Right lobe of liver (tissue), 4 donors: ENCODE data around the gene CSF1.

Experiments used
- POLR2A ChIP-seq: fragments of 450-650 bp; IDR thresholded peaks from one replicate; pipeline ENCODE4 v1.6.1; 2017; ENCODE audit warnings: antibody characterized with exemption, mild to moderate bottlenecking
- TF ChIP-seq, protein P1 (sequence below), 4 donors: fragments of 200-600 bp in 3 of 4; fragments of 450-650 bp in 1 of 4; IDR thresholded peaks; one replicate each; pipeline versions ENCODE4 v1.5.1 to v1.8.0; 2016 to 2022; ENCODE audit warnings: antibody characterized with exemption in 4 of 4, mild to moderate bottlenecking in 2 of 4
- donor health status: DM: no; HTN: no; CAD: no.
- donor health status: DM: no; HTN: no; CAD: no.
- donor health status: DM: no; HTN: yes; CAD: no.

DNA sequence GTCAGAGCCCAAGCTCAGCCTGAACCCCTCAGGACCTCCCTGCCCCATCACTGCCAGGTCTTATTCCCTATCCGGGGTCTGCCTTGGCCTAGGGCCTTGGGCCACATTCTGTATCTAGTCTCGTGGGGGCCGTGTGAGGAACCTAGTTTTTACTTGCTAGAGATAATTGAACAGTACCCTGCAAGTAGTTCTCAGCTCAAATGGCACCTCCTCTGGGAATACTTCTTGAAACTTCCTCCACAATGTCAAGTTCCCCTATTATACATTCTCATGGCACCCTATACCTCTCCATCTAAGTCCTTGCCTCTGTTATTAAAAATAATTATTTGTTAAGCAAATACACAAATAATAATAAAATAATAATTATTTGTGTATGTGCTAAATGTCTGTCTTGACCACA is 32.9 kb upstream of the CSF1 start:
- TF ChIP-seq, protein P1, sequence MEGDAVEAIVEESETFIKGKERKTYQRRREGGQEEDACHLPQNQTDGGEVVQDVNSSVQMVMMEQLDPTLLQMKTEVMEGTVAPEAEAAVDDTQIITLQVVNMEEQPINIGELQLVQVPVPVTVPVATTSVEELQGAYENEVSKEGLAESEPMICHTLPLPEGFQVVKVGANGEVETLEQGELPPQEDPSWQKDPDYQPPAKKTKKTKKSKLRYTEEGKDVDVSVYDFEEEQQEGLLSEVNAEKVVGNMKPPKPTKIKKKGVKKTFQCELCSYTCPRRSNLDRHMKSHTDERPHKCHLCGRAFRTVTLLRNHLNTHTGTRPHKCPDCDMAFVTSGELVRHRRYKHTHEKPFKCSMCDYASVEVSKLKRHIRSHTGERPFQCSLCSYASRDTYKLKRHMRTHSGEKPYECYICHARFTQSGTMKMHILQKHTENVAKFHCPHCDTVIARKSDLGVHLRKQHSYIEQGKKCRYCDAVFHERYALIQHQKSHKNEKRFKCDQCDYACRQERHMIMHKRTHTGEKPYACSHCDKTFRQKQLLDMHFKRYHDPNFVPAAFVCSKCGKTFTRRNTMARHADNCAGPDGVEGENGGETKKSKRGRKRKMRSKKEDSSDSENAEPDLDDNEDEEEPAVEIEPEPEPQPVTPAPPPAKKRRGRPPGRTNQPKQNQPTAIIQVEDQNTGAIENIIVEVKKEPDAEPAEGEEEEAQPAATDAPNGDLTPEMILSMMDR (IDR thresholded peaks at IDR 0.05) = no peak
- TF ChIP-seq POLR2A = no peak
